M059J (cell line): ENCODE data around the gene LPCAT2. TPM values are rescaled to one million over a fixed set of nuclear protein-coding genes. Genes with fewer than 3 reads are reported as not detected.

Experiments
- DNase-seq: peaks from one replicate; pipeline ENCODE4 v3.0.0-alpha.2; 2012; ENCODE audit warnings: low read depth
- total RNA-seq: library from RNA; depleted of rRNA; stranded (reverse); fragments of >200 nt; shearing (Covaris generic); gene quantifications from 2 replicates; pipeline ENCODE4 v1.2.3, GENCODE V29; 2014

Gene LPCAT2
- total RNA-seq, 1 experiment from 2014 or later, result 29.1 TPM

- peak; percentile 90 for DNase-seq
Measured at GRCh38 chr16:55480228-55480655, 28.6 kb upstream of the LPCAT2 start.

- DNase-seq, result no peak
Measured at GRCh38 chr16:55481023-55481422, 27.8 kb upstream of the LPCAT2 start.

- DNase-seq, result peak; percentile 72
Measured at GRCh38 chr16:55482056-55482455, 26.8 kb upstream of the LPCAT2 start.

- no peak for DNase-seq
Measured at GRCh38 chr16:55487048-55487803, 21.6 kb upstream of the LPCAT2 start.

DNA sequence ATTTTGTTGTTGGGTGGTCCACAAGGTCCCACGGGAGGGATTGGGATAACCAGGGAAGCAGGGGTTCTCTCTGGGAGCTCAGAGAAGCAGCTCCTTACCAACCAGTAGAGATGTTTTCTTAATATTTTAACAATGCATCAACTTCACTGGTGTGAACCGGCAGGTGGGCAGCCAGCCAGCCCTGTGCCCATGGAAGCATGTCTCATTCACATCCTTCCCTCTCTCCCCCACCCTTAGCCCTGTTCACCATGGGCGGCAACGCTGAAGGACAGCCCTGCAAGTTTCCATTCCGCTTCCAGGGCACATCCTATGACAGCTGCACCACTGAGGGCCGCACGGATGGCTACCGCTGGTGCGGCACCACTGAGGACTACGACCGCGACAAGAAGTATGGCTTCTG lies 20.6 kb upstream of the LPCAT2 start:
- DNase-seq, result no peak

DNA sequence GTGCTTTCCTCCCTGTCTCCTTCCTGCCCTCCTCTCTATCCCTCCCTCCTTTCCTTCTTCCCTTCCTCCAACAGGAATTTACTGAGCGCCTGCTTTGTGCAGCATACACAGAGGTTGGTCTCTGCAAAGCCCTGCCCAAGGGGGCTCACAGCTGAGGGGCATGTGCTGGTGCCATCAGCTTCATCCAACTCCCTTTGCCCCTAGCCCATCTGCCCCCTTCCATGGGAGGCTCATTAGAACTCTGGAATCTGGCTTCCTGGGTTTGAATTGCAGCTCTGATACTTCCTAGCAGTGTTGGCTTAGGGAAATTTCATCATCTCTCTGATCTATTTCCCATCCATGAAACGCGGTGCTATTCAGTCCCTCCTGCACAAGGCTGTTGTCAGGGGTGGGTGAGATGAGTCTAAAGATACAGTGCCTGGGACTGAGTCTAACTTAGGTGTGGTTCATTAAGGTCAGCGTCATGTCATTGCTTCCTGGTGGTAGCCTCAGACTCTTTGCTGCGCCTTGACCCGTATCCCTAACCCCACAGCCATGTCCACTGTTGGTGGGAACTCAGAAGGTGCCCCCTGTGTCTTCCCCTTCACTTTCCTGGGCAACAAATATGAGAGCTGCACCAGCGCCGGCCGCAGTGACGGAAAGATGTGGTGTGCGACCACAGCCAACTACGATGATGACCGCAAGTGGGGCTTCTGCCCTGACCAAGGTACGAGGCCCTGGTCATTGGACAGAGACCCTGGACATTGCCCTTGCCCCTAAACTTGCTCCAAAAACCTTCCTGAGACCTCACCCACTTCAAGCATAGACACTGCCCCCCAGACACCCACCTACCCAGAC lies 19.5 kb upstream of the LPCAT2 start:
- DNase-seq, result no peak

GRCh38 chr16:55489956-55490265 lies 19.0 kb upstream of the LPCAT2 start:
- no peak for DNase-seq

DNA sequence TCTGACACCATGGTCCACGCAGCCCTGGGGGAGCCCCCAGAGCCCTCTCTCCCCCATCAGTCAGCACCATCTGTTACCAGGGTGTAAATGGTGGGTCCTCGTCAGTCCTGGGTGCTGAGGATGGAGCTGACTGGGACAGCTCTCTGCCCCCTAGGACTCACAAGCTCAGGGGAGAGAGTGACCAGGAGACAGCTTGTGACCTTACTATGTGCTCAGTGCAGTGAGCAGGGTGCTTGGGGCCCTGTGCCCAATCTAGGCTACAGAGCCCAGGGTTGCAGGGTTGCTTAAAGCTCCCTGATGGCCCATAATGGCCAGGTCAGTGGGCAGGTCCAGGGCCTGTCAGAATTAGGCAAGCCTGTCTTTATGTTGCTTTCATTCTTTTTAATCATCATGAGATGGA lies 18.6 kb upstream of the LPCAT2 start:
- no peak for DNase-seq

- no peak for DNase-seq
Measured at GRCh38 chr16:55491691-55492090, 17.2 kb upstream of the LPCAT2 start.

DNA sequence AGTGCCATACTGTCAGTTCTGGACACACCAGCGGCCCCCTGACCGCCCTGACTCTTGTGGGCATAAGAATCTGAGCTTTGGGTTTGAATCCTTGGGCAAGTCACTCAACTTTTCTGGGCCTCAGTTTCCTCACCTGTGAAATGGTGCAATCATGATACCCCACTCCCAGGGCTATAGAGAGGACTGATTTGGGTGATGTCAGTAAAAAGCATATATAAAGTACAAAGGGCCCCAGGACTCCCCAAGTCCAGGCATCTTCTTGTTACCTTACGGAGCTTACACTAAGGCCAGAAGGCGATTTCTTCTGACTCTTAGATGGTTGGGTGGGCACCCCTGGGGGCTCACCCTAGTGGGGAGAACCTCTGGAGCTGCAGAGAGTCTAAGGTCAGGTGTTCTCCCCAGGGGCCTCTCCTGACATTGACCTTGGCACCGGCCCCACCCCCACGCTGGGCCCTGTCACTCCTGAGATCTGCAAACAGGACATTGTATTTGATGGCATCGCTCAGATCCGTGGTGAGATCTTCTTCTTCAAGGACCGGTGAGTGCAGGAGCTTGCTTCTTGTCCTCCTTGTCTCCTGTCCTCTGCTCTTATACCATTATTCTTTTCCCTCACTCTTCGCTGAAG lies 16.0 kb upstream of the LPCAT2 start:
- no peak for DNase-seq

DNA sequence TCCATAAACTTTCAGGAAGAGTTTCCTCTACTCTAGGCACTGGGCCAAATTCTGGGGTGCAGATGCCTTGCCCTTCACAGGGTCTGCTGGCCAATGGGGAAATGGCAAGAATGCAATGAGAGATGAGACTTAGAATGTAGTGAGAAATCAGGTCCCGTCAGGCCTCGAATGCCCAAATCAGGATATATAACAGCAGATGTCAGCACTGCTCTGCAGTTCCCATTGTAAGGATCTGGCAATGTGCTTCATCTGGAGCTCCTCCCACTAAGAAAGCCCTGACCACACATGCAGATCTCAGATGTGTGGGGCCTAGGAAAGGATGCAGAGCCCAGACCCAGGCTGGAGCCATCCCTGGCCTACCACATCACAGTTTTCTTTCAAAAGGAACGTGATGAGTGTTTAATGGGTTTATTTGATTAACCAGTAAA lies 13.9 kb upstream of the LPCAT2 start:
- DNase-seq, result peak; percentile 78

DNA sequence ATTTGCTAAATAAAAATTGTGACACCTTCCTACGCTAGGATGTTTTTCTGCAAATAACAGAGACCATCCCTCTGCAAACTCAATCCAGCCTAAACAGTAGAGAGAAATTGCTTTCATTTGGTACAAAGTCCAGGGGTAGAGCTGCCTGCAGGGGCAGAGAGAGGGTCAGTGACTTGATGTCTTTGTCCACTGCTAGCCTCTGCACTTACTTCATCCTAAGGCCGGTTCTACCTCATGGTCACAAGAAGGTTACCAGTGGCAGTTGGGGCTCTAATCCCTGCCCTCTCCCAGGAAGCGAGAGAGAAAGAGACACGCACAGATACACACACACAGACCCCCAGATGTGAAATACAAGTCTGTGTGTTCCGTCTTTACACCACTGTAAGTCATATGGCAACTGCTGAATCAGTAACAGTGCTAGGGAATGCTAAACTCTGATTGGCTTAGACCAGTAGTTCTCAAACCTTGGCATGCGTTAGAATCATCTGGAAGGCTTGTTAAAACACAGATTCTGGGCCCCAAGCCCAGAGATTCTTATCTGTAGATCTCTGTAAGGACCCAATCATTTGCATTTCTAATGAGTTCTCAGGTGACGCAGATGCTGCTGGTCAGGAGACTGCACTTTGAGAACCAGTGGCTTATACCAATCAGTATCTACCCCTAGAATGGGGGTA lies 13.1 kb upstream of the LPCAT2 start:
- DNase-seq, result peak; percentile 88

DNA sequence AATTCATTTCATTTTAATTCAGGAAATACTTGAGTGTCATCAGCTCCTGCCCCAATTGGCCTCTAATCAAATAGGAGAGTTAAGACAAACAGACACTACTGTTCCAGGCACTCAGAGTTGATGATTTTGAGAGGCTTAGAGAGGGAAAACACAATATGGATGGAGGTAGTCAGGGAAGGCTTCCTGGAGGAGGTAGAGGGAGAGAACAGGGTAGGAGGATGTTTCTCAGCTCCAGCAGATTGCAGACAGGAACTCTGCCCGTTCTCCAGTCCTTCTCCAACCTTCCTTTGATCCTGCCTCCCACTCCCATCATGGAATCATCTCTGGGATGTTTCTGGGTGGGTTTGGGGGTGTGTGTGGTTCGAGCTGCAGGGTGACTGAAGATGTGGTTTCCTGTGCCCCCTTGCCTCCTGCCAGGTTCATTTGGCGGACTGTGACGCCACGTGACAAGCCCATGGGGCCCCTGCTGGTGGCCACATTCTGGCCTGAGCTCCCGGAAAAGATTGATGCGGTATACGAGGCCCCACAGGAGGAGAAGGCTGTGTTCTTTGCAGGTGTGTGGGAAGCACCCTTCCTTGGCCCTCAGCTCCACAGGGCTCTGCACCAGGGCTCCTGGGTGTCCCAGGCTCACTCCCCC lies 12.2 kb upstream of the LPCAT2 start:
- DNase-seq, result no peak

DNA sequence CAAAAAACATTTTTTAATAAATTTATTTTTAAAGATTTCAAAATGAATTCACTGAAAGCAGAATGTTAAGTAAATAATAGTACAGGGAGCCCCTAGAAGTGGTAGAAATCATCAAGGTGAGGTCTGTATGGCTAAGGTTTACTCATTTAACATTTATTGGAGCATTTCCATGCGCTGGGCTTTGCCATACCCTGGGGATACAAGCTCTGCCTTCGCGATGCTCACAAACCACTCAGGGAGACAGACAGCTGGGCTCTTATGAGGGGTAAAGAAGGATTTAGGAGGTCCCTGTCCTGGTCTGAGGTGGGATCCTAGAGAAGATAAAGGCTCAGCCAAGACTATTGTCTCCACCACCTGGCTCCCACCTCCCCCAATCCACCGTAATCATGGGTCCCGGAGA lies 11.3 kb upstream of the LPCAT2 start:
- no peak for DNase-seq

DNA sequence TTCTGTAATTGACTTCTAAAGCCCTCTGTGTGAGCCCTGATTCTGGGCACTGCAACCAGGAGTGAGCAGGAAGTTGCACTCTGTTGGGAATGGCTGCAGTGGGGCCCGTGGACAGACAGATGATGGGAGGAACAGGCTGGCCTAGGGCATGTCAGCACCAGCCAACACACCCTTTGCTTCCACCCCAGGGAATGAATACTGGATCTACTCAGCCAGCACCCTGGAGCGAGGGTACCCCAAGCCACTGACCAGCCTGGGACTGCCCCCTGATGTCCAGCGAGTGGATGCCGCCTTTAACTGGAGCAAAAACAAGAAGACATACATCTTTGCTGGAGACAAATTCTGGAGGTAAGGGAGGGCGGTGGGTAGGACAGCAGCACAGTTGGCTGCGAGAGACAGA lies 10.8 kb upstream of the LPCAT2 start:
- no peak for DNase-seq

- no peak for DNase-seq
Measured at GRCh38 chr16:55499281-55499680, 9.6 kb upstream of the LPCAT2 start.

DNA sequence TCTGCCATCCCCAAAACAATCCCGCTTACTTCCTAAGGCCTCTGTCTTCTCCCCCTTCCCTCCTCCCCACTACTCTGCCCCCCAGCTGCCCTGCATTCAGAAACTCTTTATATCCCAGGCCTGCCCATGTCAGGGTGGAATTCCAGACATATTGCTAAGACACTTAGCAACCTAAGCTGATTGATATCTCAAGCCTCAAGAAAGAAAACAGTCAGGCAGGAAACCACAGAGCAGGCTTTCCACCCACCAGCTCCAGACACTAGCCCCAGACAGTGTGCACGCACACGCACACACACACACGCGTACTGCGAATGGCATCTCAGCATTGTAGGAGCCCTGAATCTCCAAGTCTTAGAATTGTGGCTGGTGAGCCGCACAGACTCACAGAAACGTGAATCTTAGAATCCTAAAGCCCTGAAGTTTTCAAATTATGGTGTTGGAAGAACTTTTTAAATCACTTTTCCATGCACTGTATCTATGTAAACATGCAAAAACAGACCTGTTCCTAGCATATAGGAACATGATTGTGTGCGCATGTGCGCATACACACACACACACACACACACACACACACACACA lies 8.8 kb upstream of the LPCAT2 start:
- DNase-seq, result peak; percentile 99

- peak; percentile 87 for DNase-seq
Measured at GRCh38 chr16:55500530-55501011, 8.3 kb upstream of the LPCAT2 start.

DNA sequence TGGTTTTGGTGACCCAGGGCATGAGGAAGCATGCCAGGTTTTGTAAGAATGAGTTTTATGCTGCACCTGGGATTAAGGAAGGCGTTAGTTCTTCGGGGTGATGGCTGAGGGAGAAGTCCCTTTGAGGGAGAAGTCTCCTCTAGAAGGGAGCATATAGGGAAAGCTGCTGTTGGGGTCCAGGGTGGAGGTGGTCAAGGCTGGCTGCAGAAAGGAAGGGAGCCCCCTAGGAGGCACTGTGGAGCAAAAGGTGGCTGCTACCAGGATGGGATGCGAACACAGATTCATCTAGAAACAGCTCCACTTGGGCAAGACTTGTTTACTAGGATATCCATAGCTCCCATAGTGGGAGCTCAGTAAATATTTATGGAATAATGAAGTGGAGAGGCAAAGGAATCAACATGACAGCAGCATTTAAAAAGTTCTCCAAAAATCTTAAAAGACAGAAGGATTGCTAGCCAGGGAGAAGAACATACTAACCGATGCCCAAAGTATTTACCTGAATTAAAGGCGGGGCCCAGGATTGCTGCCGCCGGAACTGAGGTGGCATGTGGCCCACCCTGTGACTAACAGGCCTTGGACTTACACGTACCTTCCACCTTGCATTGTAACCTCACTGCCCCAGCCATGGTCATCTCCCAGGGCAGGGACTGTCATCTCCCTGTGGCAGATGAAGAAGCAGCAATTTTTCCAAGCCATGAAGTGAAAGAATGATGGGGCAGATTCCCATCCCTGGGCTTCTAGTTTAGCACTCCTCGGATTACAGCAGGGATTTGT lies 7.1 kb upstream of the LPCAT2 start:
- DNase-seq, result peak; percentile 16

DNA sequence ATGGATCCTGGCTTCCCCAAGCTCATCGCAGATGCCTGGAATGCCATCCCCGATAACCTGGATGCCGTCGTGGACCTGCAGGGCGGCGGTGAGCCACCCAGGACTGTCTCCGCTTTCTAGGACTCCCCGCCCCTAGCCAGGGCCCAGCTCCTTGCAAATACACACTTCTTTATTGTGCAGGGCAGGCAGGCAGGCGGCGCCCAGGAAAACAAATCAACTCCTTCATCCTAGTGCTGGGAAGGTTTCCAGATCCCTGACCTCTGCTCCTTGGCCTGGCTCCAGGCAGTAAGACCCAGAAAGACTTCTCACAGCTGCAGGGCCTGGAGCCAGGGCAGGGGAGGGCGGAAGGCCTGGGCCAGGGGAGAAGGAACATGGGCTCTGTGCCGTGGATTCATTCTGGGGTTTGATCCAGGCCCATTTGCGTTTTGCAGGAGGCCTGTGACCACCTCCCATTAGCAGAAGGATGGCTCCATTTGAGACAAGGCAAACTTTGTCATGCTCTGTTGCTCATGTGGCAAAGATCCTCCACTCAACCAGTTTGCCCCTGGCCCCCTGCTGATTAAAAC lies 6.0 kb upstream of the LPCAT2 start:
- peak; percentile 94 for DNase-seq
